Activated CD8-positive, alpha-beta memory T cell treated with anti-CD3 and anti-CD28 coated beads for 4 hours (primary cell): ENCODE results near the gene GPR3.

Experiments
- DNase-seq, 2 donors: peaks; one replicate each; pipeline ENCODE4 v3.0.0-alpha.2; 2020; ENCODE audit warnings: low read depth in 2 of 2

GPR3 gene

DNA sequence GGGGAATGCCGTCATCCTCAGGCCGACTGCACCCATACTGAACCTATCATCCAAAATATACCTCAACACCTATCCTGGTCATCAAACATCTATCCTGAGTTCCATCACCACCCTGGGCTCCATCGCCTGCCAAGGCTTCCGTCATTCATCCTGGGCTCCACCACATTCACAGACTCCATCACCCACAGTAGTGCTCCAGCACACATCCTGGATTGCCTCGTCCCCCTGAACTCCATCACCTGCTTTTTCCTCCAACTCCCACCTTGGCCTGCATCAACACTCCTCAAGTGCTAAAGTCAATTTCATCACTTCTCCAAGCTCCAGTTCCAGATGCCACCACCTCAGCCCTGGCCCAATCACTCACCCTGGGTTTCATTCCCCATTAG lies 33.5 kb upstream of the GPR3 start:
- DNase-seq = no peak

DNA sequence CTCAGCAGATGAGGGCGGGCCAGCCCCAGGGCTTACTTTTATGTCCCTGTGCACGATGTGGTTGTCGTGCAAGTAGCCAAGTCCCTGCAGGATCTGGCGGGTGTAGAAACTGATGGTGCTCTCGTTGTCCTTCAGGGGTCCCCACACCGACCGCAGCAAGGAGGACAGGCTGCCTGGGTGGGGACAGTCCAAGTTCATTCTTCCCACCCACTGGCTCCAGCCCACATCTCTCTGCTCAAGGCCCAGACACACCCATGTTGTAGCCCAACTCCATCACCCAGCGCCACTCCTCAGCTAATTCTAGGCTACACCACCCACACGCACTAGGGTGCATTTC lies 32.6 kb upstream of the GPR3 start:
- DNase-seq = no peak

DNA sequence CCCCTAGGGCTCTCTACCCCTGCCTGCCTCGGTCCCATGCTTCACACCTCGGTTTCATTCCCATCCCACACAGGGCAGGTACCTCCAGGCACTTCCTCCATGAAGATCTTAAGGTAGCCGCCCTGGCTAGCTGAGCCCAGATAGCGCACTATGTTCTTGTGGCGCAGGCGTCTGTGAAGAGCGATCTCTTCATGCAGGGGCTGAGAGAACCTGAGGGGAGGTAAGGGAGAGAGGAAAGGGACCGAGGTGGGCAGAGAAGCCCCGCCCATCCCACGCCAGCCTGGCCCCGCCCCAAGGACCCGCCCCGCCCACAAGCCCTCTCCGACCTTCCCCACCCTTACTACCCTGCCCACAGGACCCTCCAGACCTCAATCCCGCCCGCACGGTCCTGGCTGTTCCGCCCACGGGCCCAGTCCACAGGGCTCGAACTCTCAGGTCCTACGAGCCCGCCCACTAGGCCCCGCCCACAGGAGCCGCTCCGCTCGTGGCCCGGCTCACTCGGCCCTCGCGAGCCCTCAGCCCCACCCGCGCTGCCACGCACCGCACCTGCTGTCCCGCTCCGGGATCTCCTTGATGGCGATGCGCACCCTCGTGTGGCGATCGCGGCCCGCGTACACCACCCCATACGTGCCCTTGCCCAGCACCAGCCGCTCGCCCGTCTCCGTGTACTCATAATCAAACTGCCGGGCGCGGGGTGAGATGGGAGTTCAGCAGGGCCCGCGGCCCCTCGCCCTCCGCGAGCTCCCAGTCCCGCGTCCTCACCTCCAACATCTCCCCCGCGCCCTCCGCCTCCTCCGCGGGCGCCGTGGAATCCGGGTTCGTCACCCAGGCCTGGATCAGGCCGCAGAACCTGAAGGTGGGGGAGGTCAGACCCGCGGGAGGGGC lies 32.0 kb upstream of the GPR3 start:
- no peak for DNase-seq

DNA sequence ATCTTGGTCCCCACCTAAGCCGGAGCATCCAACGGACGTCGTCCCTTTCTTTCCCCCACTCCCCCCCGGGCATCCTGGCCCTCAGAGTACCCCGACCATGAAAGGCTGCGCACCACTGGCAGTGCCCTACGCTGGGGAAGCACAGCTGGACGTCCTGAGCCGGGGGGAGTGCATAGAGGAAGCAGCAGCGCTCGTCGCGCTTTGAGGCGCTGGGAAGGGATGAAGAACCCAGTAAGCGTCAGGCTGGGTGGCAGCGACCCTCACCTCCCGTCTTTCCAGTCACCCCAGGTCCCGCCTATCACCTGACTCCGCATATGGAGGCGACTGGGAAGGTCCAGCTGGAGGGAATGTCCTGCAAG lies 31.4 kb upstream of the GPR3 start:
- DNase-seq = no peak

DNA sequence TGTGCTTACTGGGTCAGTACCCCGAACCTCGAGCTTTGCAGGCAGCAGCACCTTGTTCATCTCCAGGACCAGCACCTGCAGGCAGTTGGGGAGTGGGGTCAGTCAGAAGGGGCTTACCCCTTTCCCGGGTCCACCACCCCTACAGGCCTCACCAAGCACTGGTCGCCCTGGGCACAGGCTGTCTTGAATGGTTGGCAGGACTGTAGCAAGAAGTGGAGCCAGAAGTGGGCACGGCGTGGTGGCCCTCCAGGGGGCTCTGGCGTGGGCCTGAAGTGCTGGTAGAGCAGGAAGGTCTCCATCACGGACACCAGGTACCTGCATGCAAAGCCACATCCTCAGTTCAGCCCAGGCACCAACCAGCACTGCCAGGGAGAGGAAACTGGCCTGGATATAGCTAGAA lies 30.9 kb upstream of the GPR3 start:
- no peak for DNase-seq

DNA sequence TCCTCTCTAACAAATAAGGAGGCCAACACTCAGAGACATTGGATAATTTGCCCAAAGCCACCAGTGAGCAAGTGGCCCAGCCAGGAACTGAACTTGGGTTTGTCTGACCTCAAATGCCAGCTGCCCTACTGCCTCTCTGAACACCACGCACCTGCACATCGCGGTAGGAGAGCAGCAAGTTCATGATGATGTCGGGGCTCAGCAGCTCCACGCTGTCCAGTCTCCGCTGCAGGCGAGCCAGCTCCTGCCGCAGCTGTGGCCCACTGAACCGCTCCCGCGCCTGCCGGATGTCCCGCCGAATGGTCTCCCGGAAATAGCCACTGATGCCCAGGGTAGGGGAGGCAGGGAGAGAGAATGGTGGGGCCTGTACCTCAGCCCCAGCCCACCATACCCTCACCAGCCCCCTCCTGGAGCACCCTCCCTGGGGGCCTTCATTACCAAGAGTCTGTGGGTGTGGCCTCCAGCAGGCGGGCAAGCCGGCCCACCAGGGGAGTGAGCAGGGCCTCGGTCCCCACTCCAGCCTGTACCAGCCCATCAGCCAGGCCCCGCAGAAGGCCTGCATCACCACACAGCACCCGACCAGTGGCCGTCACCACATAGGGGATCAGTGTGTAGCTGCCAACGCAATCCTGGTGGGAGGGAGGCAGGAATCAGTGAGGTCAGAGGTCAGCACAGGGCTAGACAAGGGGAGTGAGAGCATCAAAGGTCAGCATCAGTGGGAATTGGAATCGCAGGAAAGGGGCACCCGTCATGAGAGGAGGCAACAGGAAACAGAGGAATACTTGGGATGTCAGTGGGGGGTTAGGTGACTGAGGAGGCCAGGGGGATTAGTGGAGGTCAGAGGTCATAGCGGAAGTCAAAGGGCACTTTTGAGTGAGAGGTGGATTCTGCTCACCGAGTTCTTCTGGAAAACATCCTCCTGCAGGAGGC lies 28.4 kb upstream of the GPR3 start:
- DNase-seq = no peak

DNA sequence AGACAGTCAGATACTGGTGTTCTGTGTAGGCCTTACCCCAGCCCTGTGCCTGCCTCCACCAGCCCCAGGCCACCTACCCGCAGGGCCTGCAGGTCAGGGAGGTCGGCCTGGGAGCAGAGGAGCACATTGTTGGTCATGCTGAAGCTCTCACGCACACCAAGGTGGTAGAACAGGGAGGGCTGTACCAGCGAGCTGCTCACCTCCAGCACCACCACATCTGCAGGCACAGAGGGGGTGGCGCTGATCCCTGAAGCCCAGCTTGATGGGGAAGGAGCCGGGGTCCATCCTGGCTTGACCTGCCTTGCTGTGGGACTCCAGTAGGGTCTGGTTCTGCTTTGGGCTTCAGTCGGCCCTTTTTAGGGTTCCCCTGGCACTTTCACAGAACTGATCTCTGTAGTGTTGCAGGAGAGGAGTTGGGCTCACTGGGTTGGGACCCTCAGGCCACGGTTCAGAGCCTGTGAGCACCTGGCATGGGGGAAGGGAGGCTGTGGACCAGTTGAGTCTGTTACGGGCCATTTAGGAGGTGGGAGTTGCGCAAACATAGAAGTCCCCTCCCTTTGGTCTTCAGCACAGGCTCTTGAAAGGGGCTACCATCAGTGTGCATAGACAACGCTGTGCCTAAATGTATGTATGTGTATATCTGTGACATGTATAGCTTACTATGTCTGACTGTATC lies 27.6 kb upstream of the GPR3 start:
- DNase-seq = no peak

DNA sequence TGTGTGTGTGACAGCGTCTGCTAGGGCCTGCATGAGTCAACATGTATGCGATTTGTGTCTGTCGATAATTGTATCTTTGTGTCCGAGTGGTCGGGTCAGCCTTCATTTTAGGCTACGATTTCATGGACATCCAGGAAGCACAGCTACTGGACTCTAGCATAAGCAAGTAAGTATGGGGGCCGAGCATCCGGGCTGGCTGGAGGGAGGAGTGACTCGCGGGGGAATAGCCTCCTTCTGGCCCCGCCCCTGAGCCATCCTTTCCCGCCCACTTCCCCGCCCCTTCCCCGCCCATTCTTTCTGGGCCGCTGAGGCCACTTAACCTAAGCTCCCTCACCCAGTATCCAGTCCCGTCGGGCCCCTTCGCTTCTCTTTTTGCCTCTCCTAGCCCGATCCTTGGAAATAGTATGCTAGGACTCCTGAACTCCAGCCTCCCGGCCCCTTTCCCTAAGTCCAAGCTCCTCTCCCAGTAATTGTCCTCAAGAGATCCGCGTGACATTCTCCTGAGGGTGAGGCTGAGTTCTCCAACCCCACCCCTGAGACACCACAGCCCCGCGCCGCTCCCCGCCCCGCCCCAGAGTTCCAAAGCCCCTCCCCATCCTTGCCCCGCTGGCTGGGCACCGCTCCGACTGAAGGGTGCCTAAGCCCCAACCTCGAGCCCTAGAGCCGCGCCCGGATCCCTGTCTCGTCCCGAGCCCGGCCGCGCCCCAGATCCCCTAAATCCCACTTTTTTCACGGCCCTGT lies 26.9 kb upstream of the GPR3 start:
- peak; percentile 61 to 62 for DNase-seq

DNA sequence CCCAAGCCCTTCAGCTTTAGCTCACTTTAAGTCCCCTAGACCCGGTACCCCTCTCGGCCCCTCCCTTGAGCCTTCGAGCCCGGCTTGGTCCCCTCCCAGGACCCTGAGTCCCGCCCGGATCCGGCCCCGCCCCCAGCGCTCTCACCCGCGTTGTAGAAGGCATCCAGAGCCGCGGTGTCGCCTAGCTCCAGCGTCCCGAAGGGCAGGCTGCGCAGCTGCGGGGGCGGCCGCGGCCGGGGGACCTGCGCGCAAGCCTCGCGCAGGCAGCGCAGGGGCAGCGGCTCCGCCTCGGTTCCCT lies 26.4 kb upstream of the GPR3 start:
- DNase-seq = no peak

DNA sequence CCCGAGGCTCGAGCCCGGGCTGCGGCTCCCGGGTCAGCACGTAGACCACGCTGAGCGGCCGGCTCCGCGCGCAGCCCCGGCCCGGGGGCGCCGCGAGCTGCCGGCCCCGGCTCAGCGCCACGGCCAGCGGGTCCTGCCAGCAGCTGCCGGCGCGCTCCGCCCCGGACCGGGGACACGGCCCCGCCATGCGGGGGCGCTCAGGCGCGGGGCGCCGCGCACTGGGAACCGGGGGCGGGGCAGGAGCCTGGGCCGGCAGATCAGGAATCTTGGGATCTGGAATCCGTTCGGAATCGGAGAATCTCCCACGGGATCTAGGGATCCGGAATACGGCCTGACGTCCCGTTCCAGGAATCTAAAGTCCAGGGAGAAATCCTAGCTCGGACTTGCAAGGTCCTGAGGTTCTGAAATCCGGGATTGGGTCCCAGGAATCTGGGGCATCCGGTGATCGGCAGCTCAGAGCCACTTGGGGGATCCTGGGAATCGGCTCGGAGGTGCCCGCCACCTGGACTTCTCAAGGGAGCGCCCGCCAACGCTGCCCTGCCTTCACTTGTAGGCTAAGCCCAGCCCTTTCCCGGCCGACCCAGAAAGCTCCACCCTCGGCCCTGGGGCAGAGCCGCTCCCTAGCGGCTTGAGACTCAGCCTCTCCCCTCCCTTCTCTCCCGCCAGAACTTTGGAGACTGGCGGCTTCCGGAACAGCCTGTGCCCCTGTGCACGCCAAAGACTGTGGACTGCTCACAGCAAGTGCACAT lies 25.8 kb upstream of the GPR3 start, which contains the start of gene MAP3K6:
MAP3K6 (minus strand) TSS at position 551 of the 749 bp plus-strand sequence; CDS start at position 187, 364 bp downstream.
- no peak for DNase-seq

DNA sequence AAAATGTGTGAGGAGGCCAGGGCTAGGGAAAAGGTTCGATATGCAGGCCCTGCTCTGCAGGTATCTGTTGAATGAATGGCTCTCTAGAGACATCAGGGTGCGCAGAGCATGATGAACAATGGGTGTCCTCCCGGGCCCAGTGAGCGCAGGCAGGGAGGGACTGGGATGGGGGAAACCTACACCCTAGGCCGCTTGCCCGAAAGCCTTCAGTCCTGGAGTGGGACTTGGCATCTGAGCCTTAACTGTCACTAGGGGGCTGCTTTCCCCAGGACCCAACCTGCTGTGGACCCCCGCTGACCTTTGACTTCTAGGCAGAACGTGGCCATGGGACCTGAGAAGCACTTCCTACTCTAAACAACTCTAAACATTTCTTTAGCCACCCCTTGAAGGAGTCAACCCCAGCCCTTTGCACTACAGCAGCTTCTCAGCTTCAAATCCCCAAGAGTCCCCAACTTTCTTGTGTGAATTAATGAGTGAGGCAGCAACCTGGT lies 25.2 kb upstream of the GPR3 start:
- no peak for DNase-seq

DNA sequence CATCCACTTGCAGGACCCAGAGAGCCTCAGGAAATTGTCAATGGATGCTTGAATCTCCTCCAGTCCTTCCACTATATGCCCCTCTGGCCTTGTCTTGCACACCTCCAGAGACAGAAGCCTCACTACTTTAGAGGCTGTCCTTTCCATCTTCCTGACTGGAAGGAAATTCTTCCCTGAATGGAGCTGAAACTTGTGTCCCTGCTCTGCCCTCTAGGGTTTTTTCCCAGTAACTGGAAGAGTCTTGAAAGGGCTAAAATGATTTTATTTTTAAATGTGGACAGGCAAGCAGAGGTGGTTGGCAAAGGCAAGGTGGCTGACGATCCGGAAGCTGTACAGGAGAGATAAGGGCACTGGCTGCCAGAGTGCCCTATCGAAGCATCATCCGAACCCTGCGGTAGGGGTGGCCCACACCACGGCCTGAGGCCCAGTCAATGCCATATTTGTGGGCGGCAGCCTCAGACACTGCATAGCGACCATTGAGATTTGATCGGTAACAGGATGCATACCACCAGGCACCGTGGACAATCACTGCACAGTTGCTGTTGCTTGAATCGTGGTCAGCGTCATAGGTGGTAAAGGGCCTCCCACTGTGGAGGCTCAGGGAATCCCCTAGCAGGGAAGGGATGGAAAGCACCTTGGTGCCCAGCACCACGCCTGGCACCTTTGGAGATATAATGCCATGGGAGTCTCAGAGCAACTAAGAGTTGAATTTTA lies 23.4 kb upstream of the GPR3 start:
- no peak for DNase-seq

DNA sequence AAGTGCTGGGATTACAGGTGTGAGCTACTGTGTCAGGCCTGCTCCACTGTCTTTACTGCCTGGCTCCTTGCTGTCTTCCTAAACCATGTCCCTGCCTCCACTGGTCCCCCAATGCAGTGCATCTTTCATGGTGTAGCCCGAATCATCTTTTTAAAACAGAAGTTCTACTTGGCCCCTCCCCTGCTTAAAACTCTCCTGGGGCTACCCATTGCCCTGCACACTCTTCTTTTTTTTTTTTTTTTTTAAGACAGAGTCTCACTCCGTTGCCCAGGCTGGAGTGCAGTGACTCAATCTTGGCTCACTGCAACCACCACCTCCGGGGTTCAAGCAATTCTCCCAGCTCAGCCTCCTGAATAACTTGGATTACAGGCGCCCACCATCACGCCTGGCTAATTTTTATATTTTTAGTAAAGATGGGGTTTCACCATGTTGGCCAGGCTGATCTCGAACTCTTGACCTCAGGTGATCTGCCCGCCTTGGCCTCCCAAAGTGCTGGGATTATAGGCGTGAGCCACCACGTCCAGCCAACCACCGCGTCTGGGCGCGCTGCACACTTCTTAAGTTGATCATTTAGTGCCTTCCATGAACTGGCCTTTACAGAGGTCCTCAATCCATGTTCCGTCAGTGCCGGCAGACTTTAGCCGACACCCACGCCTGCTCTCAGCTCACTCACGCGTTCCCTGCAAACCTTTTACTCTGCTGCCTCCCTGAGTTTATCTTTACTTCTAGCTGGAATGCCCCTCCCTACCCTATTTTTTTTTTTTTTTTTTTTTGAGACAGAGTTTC lies 20.2 kb upstream of the GPR3 start:
- DNase-seq = no peak

DNA sequence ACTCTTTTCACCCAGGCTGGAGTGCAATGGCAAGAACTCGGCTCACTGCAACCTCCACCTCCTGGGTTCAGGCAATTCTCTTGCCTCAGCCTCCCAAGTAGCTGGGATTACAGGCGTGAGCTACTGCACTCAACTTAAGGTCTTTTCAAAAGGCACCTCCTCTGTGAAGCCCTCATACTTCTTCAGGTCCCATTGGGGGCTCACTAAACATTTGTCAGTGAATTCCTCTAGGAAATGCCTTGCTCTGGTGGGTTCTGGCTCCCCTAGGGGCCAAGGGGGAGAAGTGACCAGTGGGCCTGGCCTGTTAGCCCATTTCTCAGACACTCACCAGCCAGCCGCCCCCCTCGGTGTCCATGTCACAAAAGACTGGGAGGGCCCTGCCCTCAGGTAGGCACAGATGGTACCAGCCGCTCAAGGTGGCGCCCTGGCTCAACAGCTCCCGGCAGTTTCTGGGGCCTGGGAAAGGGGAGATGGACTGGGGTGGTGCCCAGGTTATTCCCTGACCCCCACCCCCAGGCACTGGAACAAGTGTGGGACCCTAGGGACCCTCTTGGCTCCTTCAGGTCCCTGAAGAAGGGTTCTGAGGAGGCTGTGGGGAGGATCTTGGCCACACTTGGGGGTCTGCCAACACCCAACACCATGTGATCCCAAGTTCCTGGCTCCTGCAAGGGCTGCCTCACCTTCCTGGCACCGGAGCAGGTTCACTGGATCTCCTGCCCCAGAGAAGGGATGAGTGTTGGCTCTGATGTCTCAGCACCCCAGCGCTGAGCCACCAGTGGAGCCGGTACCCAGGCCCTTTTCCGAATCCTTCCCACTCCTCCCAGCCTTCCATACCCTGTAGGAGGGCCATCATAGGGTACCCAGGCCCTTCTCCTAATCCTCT lies 19.4 kb upstream of the GPR3 start:
- DNase-seq = no peak

DNA sequence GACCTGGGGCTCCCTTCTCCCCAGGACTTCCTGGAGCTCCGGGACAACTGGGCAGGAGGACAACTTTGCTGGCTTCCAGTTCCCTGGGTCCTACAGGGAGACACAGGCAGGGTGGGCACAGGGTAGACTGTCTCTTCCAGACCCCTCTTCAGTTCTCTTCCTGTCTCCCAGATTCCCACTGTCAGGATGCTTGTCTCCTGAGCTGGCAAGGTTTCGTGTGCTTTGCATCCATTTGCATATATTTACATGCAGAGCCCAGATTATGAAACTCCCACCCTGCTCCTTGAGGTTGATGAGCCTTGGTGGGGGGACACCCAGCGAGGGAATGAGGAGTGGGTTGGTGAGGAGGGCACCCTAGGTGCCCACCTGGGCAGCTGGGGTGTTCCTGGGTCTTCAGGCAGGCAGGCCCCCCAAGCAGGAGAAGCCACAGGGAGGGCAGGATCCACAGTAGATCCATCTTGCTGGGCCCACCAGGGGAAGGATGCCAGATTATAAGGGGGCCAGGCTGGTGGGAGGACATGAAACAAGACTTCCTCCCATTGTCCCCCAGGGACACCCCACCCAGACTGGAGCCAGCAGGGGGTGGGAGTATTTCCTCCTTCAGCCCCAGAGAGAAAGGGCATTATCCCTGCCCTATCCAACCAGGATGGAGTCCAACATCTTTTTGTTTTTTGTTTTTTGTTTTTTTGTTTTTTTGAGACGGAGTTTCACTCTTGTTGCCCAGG lies 17.9 kb upstream of the GPR3 start, which contains the start of gene FCN3:
FCN3 (minus strand) TSS at position 463 of the 725 bp plus-strand sequence; CDS start at position 457, 6 bp downstream.
- no peak for DNase-seq

DNA sequence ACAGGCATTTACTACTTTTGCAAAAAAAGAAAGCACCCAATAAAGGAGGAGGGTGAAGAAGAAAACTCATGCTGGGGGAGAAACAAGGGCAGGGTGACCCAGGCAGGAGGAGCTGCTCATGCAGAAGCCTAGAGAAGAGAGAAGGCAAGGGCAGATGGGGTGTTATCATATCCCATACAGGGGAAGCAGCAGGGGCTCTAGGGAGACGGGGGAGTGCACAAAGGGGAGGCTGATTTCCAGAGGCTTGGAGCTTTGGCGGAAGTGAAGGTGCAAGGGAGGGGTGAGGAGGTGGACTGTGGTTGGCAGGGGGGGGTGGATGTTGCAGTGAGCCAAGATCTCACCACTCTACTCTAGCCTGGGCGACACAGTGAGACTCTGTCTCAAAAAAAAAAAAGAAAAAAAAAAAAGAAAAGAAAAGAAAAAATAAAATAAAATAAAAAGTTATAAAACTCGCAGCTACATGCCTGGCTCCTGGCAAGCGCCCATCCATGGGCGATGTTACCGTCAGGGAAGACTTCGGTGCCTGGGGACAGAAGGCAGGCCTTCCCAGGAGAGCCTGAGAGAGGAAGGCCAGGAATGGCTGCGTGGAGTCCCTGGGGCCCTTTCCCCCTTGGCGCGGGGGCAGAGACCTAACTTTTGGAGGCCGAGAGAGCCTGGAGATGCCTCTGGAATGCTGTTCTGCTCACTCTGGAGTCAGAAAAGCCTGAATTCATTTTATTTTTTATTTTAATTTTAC lies 14.5 kb upstream of the GPR3 start:
- no peak for DNase-seq

DNA sequence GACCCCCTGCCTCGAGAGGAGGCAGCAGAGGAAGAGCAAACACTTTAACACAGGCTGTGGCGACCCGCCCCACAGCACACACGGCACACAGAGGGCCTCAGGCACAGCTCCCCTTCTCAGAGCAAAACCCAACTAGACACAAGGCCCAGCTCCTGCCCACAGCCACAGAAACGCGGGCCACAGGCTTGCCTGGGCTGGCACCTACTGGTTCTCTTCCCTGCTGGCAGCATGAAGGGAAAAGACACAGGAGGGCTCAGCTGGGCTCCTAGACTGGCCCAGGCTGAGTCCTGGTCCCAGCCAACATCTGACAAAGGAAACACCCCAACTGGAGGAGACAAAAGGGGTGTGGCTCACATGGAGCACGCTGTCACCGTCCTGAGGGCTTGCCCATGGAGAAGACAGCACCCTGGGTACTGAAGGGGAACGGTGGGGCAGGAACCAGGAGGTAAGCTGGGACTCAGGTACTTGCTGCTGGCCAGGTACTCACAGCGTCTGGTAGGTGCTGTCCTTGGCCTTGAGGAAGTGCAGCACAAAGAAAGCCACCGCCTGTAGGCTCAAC lies 12.8 kb upstream of the GPR3 start:
- no peak for DNase-seq
